ENCODE measurements around the gene VMO1. TPM values are rescaled to one million over a fixed set of nuclear protein-coding genes. Genes with fewer than 3 reads are reported as not detected.
A peak's percentile ranks its signal among the peaks of the same experiment; 100 is the strongest.
"Not testable (repeated sequence)": the region's sequence is repeated elsewhere in the genome, so short reads cannot be mapped to it uniquely, and the experiment has no call there.

The VMO1 gene
- 1 to 10 TPM in 5 of 7 donors, under 1 TPM in 2; 0.69 to 3.5 (median 1.3) TPM for total RNA-seq
- polyA plus RNA-seq: 1 to 10 TPM in 1 of 2 donors, not detected in 1; 1.1 TPM
- long read RNA-seq, donor 1: 0 reads
- long read RNA-seq, donor 2, partial matches to known transcripts: 0 of 1 reads
- long read RNA-seq, donor 2, other reads (novel, unspliced or antisense): 0 of 1 reads
- long read RNA-seq, donor 3, partial matches to known transcripts: 0 of 2 reads
- long read RNA-seq, donor 3, other reads (novel, unspliced or antisense): 0 of 2 reads

GRCh38 chr17:4786106-4786511 lies at the start of gene VMO1:
TSS of gene VMO1 (minus strand) at chr17:4786364. CDS start at chr17:4786352, 12 bp downstream.
- Histone ChIP-seq H3K4me1 (ENCODE audit: insufficient read depth) (peaks cover 13% of the 10 kb centered on the region), H3K27me3 (no peaks in the 10 kb centered on the region), H3K27ac (no peak within 1 kb of the TSS), H3K9me3 (no peaks in the 10 kb centered on the region), H3K4me3 (peak within 1 kb of the TSS; percentile 25), H3K36me3 (no peaks in the 10 kb centered on the region)
- 3 to 6% (median 5%) methylated on average over 24 of the region's 24 CpGs for WGBS, 3 donors
- DNase-seq: no peak
- no peak for TF ChIP-seq EP300 (IDR thresholded peaks at IDR 0.05)
- intact Hi-C loops (cut with DNase I): loop anchor here (2.0 to 10.0 kb wide), 6 partner anchors 51 to 269 kb away; partner anchors contain the start of genes CHRNE (in 1 of the 4), CXCL16 (in 1 of the 4), MED11 (in 1 of the 4) and ZMYND15 (in 1 of the 4)

GRCh38 chr17:4834681-4835020 lies 48.5 kb upstream of the VMO1 start:
- WGBS, 3 donors: 37 to 55% (median 37%) methylated on average over 4 of the region's 4 CpGs
- TF ChIP-seq POLR2A (IDR thresholded peaks at IDR 0.05) (no peak), CTCF (IDR thresholded peaks at IDR 0.05) (no peak)
- H3K27ac ChIP-seq: peak overlapping the region in 1 of 2 donors; percentile 96
- no peaks in the 10 kb centered on the region for H3K36me3 ChIP-seq
- DNase-seq: no peak
- intact Hi-C loops (cut with DNase I): no loop called here
- no peaks in the 10 kb centered on the region for H3K9me3 ChIP-seq
- H3K27me3 ChIP-seq: no peaks in the 10 kb centered on the region
- H3K4me1 ChIP-seq (ENCODE audit: insufficient read depth): peaks cover 19% of the 10 kb centered on the region
- peak overlapping the region; percentile 81 for H3K4me3 ChIP-seq

- no peaks in the 10 kb centered on the region for H3K9me3 ChIP-seq
- no peak for TF ChIP-seq EP300 (IDR thresholded peaks at IDR 0.05)
- no peak for TF ChIP-seq CTCF (IDR thresholded peaks at IDR 0.05)
- no peak for TF ChIP-seq POLR2A (IDR thresholded peaks at IDR 0.05)
- intact Hi-C loops (cut with DNase I): no loop called here
- peak; percentile 38 to 55 (median 45) for DNase-seq
- no peaks in the 10 kb centered on the region for H3K27me3 ChIP-seq
- peaks cover 16% of the 10 kb centered on the region for H3K4me1 ChIP-seq (ENCODE audit: insufficient read depth)
- H3K4me3 ChIP-seq: peak overlapping the region; percentile 81
- WGBS, 3 donors: 1 to 2% (median 1%) methylated on average over 15 of the region's 15 CpGs
- H3K36me3 ChIP-seq: no peaks in the 10 kb centered on the region
- peak overlapping the region; percentile 96 for H3K27ac ChIP-seq
Observed at GRCh38 chr17:4833941-4834680, 47.9 kb upstream of the VMO1 start.

GRCh38 chr17:4833178-4833940 lies 47.2 kb upstream of the VMO1 start, which contains the start of gene MINK1:
TSS of gene MINK1 (plus strand) at chr17:4833340. CDS start at chr17:4833584, 244 bp downstream.
- 0 to 1% (median 0%) methylated on average over 62 to 91 of the region's 91 CpGs for WGBS, 3 donors
- Histone ChIP-seq H3K27me3 (no peaks in the 10 kb centered on the region), H3K9me3 (no peaks in the 10 kb centered on the region), H3K4me1 (ENCODE audit: insufficient read depth) (peaks cover 13% of the 10 kb centered on the region), H3K27ac (peak within 1 kb of the TSS; percentile 96), H3K4me3 (peak within 1 kb of the TSS; percentile 81), H3K36me3 (no peaks in the 10 kb centered on the region)
- intact Hi-C loops (cut with DNase I): no loop called here
- peak; percentile 82 for TF ChIP-seq POLR2A (IDR thresholded peaks at IDR 0.05)
- no peak for TF ChIP-seq CTCF (IDR thresholded peaks at IDR 0.05)
- no peak for TF ChIP-seq EP300 (IDR thresholded peaks at IDR 0.05)
- peak; percentile 90 to 94 (median 91) for DNase-seq

GRCh38 chr17:4832829-4833177 lies 46.6 kb upstream of the VMO1 start:
- 0% methylated on average over 11 to 15 of the region's 17 CpGs for WGBS, 3 donors
- Histone ChIP-seq H3K27ac (peak overlapping the region; percentile 96), H3K4me3 (peak overlapping the region; percentile 81)
- DNase-seq; intact Hi-C loops (cut with DNase I); H3K36me3 ChIP-seq; H3K27me3 ChIP-seq; H3K9me3 ChIP-seq; H3K4me1 ChIP-seq (ENCODE audit: insufficient read depth): not testable (repeated sequence)

Data from ovary (tissue), 10 donors.